ENCODE data around the gene CELF5. TPM values are rescaled to one million over a fixed set of nuclear protein-coding genes. Genes with fewer than 3 reads are reported as not detected.

CELF5 gene
- total and polyA plus RNA-seq, 2 experiments from 2014 or later: 5.6 to 10.6 TPM

GRCh38 chr19:3189702-3190469 lies 34.6 kb upstream of the CELF5 start (continued):
- TF ChIP-seq REST (IDR thresholded peaks at IDR 0.05; ENCODE audit: unreplicated experiment): no peak
- no peak for TF ChIP-seq EZH2phosphoT487 (IDR thresholded peaks at IDR 0.05; ENCODE audit: unreplicated experiment)
- TF ChIP-seq NANOG (IDR thresholded peaks at IDR 0.05; ENCODE audit: borderline replicate concordance): no peak
- TF ChIP-seq POLR2AphosphoS5 (IDR thresholded peaks at IDR 0.05; ENCODE audit: low read depth): no peak
- TF ChIP-seq CREB1 (CRISPR knock-in tag; IDR thresholded peaks at IDR 0.05; ENCODE audit: low read depth): no peak
- no peak for TF ChIP-seq ETS1 (IDR thresholded peaks at IDR 0.05)
- TF ChIP-seq ZNF114 (CRISPR knock-in tag; IDR thresholded peaks at IDR 0.05): no peak
- TF ChIP-seq EZH2 (IDR thresholded peaks at IDR 0.05; ENCODE audit: low read depth, unreplicated experiment): no peak
- no peak for TF ChIP-seq STAT1 (IDR thresholded peaks at IDR 0.05; ENCODE audit: unreplicated experiment)
- no peak for TF ChIP-seq JUNB (IDR thresholded peaks at IDR 0.05; ENCODE audit: unreplicated experiment)
- no peak for TF ChIP-seq ZNF331 (CRISPR knock-in tag; IDR thresholded peaks at IDR 0.05; ENCODE audit: low read depth)
- TF ChIP-seq, protein P1, sequence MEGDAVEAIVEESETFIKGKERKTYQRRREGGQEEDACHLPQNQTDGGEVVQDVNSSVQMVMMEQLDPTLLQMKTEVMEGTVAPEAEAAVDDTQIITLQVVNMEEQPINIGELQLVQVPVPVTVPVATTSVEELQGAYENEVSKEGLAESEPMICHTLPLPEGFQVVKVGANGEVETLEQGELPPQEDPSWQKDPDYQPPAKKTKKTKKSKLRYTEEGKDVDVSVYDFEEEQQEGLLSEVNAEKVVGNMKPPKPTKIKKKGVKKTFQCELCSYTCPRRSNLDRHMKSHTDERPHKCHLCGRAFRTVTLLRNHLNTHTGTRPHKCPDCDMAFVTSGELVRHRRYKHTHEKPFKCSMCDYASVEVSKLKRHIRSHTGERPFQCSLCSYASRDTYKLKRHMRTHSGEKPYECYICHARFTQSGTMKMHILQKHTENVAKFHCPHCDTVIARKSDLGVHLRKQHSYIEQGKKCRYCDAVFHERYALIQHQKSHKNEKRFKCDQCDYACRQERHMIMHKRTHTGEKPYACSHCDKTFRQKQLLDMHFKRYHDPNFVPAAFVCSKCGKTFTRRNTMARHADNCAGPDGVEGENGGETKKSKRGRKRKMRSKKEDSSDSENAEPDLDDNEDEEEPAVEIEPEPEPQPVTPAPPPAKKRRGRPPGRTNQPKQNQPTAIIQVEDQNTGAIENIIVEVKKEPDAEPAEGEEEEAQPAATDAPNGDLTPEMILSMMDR (conservative IDR thresholded peaks at IDR 0.05; ENCODE audit: low read depth in 2 of 2): no peak

- Histone ChIP-seq H4K20me1 (replicated peaks; ENCODE audit: insufficient read depth) (peaks cover 16% of the 10 kb centered on the region), H3K4me1 (ENCODE audit: insufficient read depth) (peaks cover 6% of the 10 kb centered on the region; the same call in 1 of the 2 replicates), H3F3A (replicated peaks; ENCODE audit: low read depth) (no peaks in the 10 kb centered on the region), H3K27ac (ENCODE audit: low read depth) (no peak overlapping the region), H2AFZ (no peak overlapping the region), H3K27me3 (ENCODE audit: insufficient read depth) (no peaks in the 10 kb centered on the region), H3K4me2 (no peak overlapping the region), H3K4me3 (no peak overlapping the region), H3K36me3 (ENCODE audit: insufficient read depth) (no peaks in the 10 kb centered on the region; the same call in 1 of the 2 replicates), H3K79me2 (replicated peaks; ENCODE audit: insufficient read depth) (peaks cover 68% of the 10 kb centered on the region), H3K9me2 (ENCODE audit: insufficient read depth) (no peaks in the 10 kb centered on the region)
- Mint-ChIP-seq H3K4me3 (no peak overlapping the region), H3K27me3 (ENCODE audit: insufficient read depth, low read depth, poor library complexity) (peaks cover 11% of the 10 kb centered on the region), H3K27ac (no peak overlapping the region), H3K4me1 (peaks cover 22% of the 10 kb centered on the region), H3K9me3 (no peaks in the 10 kb centered on the region; the same call in 2 of the 3 replicates), H3K36me3 (ENCODE audit: low read depth) (peaks cover 15% of the 10 kb centered on the region)
- DNase-seq (ENCODE audit: low spot score) (no peak), ATAC-seq (no peak)
- no peak for TF ChIP-seq JUNB (IDR thresholded peaks at IDR 0.05; ENCODE audit: unreplicated experiment)
- no peak for TF ChIP-seq CREB1 (CRISPR knock-in tag; IDR thresholded peaks at IDR 0.05; ENCODE audit: low read depth)
- no peak for TF ChIP-seq NANOG (IDR thresholded peaks at IDR 0.05; ENCODE audit: borderline replicate concordance)
- TF ChIP-seq ZNF114 (CRISPR knock-in tag; IDR thresholded peaks at IDR 0.05): no peak
- TF ChIP-seq POLR2AphosphoS5 (IDR thresholded peaks at IDR 0.05; ENCODE audit: low read depth): no peak
- TF ChIP-seq REST (IDR thresholded peaks at IDR 0.05; ENCODE audit: unreplicated experiment): no peak
- TF ChIP-seq EZH2phosphoT487 (IDR thresholded peaks at IDR 0.05; ENCODE audit: unreplicated experiment): no peak
- TF ChIP-seq, protein P1 (conservative IDR thresholded peaks at IDR 0.05; ENCODE audit: low read depth in 2 of 2): no peak
- TF ChIP-seq ZNF331 (CRISPR knock-in tag; IDR thresholded peaks at IDR 0.05; ENCODE audit: low read depth): no peak
- no peak for TF ChIP-seq EZH2 (IDR thresholded peaks at IDR 0.05; ENCODE audit: low read depth, unreplicated experiment)
Measured at GRCh38 chr19:3190470-3190770, 34.0 kb upstream of the CELF5 start.

All from GM23338 (cell line).